Measurements from ENCODE around the gene NCOA5. TPM values are rescaled to one million over a fixed set of nuclear protein-coding genes. Genes with fewer than 3 reads are reported as not detected.

Gene NCOA5
- total and polyA plus RNA-seq, 4 donors, result 3.2 to 10.4 (median 8.7) TPM

DNA sequence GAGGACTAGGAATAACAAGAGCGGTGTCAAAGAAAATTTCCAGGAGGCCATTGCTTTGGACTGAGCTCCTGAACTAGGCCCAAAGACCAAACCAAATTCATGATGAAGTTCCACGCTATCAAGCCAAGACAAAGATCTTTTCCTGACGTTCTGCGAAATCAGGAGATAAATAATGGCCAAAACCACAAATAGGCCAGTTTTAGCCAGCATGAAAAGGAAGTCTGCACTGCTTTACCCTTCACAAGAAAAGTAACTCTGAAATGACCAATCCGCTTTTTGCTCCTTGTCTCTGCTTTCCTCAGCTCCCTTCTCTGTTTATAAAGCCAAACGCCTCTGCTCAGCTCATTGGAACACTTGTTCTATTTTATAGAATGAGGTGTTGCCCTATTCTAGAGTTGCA lies 6.7 kb downstream of the NCOA5 start:
- Histone ChIP-seq H3K4me3 (ENCODE audit: low read depth in 1 of 3, low read length in 3 of 3) (no peak overlapping the region), H3K27me3 (ENCODE audit: control insufficient read depth in 4 of 4, insufficient read depth in 4 of 4, low read length in 3 of 4) (no peaks in the 10 kb centered on the region), H3K27ac (ENCODE audit: low read depth in 1 of 2, low read length in 2 of 2) (no peak overlapping the region), H3K9ac (ENCODE audit: low read depth in 1 of 2, low read length in 2 of 2) (no peak overlapping the region), H3K4me1 (ENCODE audit: control insufficient read depth in 4 of 4, insufficient read depth in 4 of 4, low read length in 3 of 4) (peaks cover 14 to 50% (median 32%) of the 10 kb centered on the region in 4 donors), H3K36me3 (ENCODE audit: control insufficient read depth in 4 of 4, insufficient read depth in 3 of 4, low read depth in 1 of 4, low read length in 3 of 4) (peaks cover 2 to 12% (median 6%) of the 10 kb centered on the region in 4 donors), H3K9me3 (ENCODE audit: control insufficient read depth in 4 of 4, low read length in 3 of 4) (no peaks in the 10 kb centered on the region)
- TF ChIP-seq, protein P1, sequence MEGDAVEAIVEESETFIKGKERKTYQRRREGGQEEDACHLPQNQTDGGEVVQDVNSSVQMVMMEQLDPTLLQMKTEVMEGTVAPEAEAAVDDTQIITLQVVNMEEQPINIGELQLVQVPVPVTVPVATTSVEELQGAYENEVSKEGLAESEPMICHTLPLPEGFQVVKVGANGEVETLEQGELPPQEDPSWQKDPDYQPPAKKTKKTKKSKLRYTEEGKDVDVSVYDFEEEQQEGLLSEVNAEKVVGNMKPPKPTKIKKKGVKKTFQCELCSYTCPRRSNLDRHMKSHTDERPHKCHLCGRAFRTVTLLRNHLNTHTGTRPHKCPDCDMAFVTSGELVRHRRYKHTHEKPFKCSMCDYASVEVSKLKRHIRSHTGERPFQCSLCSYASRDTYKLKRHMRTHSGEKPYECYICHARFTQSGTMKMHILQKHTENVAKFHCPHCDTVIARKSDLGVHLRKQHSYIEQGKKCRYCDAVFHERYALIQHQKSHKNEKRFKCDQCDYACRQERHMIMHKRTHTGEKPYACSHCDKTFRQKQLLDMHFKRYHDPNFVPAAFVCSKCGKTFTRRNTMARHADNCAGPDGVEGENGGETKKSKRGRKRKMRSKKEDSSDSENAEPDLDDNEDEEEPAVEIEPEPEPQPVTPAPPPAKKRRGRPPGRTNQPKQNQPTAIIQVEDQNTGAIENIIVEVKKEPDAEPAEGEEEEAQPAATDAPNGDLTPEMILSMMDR (IDR thresholded peaks at IDR 0.05; ENCODE audit: low read depth, low read length, missing input control), result no peak
- TF ChIP-seq EGR1 (IDR thresholded peaks at IDR 0.05; ENCODE audit: low read depth in 2 of 2), result no peak
- no peak for TF ChIP-seq YY1 (IDR thresholded peaks at IDR 0.05)
- TF ChIP-seq, protein P2, sequence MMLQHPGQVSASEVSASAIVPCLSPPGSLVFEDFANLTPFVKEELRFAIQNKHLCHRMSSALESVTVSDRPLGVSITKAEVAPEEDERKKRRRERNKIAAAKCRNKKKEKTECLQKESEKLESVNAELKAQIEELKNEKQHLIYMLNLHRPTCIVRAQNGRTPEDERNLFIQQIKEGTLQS (IDR thresholded peaks at IDR 0.05), result no peak
- TF ChIP-seq HNF4G (IDR thresholded peaks at IDR 0.05), result no peak
- TF ChIP-seq, protein P3, sequence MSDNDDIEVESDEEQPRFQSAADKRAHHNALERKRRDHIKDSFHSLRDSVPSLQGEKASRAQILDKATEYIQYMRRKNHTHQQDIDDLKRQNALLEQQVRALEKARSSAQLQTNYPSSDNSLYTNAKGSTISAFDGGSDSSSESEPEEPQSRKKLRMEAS (IDR thresholded peaks at IDR 0.05), result no peak
- TF ChIP-seq FOXA2 (IDR thresholded peaks at IDR 0.05), result no peak
- DNase-seq (ENCODE audit: low spot score), result no peak
- 75% methylated on average over 6 of the region's 6 CpGs for WGBS

DNA sequence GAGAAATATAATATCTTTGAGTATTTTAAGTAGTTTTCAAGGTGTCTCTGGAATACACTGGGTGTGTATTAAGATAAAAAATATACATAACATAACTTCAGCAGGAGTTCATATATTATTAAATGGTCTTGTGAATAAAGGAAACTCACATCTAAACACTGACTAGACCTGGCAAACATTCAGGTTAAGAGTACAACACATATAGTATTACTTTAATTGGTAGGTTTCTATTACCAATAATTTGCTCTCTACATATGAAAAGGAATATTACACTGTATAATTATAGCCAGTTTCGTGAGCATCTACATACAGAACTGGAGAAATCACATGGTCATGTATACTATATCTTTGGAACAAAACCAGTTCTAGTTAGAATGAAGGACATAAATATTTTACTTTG lies 8.7 kb downstream of the NCOA5 start:
- H3K27me3 ChIP-seq (ENCODE audit: control insufficient read depth in 4 of 4, insufficient read depth in 4 of 4, low read length in 3 of 4), result no peaks in the 10 kb centered on the region
- H3K4me1 ChIP-seq (ENCODE audit: control insufficient read depth in 4 of 4, insufficient read depth in 4 of 4, low read length in 3 of 4), result peaks cover 11 to 33% (median 18%) of the 10 kb centered on the region in 4 donors
- no peaks in the 10 kb centered on the region for H3K9me3 ChIP-seq (ENCODE audit: control insufficient read depth in 4 of 4, low read length in 3 of 4)
- H3K27ac ChIP-seq (ENCODE audit: low read depth in 1 of 2, low read length in 2 of 2), result no peak overlapping the region
- no peak overlapping the region for H3K9ac ChIP-seq (ENCODE audit: low read depth in 1 of 2, low read length in 2 of 2)
- DNase-seq (ENCODE audit: low spot score), result no peak
- H3K4me3 ChIP-seq (ENCODE audit: low read depth in 1 of 3, low read length in 3 of 3), result no peak overlapping the region
- peaks cover 4 to 15% (median 9%) of the 10 kb centered on the region in 4 donors for H3K36me3 ChIP-seq (ENCODE audit: control insufficient read depth in 4 of 4, insufficient read depth in 3 of 4, low read depth in 1 of 4, low read length in 3 of 4)
- 96% methylated on average over 1 of the region's 1 CpG for WGBS
- no peak for TF ChIP-seq GABPA (IDR thresholded peaks at IDR 0.05 in 1 of 2, conservative IDR thresholded peaks at IDR 0.05 in 1 of 2)
- TF ChIP-seq FOXA1 (IDR thresholded peaks at IDR 0.05), result no peak
- no peak for TF ChIP-seq SP1 (IDR thresholded peaks at IDR 0.05)
- TF ChIP-seq HNF4G (IDR thresholded peaks at IDR 0.05), result no peak
- TF ChIP-seq, protein P1 (IDR thresholded peaks at IDR 0.05; ENCODE audit: low read depth, low read length, missing input control), result no peak
- TF ChIP-seq RXRA (IDR thresholded peaks at IDR 0.05), result no peak
- TF ChIP-seq RAD21 (IDR thresholded peaks at IDR 0.05), result no peak
- no peak for TF ChIP-seq FOXA2 (IDR thresholded peaks at IDR 0.05)
- TF ChIP-seq, protein P4, sequence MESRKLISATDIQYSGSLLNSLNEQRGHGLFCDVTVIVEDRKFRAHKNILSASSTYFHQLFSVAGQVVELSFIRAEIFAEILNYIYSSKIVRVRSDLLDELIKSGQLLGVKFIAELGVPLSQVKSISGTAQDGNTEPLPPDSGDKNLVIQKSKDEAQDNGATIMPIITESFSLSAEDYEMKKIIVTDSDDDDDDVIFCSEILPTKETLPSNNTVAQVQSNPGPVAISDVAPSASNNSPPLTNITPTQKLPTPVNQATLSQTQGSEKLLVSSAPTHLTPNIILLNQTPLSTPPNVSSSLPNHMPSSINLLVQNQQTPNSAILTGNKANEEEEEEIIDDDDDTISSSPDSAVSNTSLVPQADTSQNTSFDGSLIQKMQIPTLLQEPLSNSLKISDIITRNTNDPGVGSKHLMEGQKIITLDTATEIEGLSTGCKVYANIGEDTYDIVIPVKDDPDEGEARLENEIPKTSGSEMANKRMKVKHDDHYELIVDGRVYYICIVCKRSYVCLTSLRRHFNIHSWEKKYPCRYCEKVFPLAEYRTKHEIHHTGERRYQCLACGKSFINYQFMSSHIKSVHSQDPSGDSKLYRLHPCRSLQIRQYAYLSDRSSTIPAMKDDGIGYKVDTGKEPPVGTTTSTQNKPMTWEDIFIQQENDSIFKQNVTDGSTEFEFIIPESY (IDR thresholded peaks at IDR 0.05), result no peak
- TF ChIP-seq EGR1 (IDR thresholded peaks at IDR 0.05; ENCODE audit: low read depth in 2 of 2), result no peak
